Measurements from ENCODE around the gene UROC1.

The UROC1 gene

DNA sequence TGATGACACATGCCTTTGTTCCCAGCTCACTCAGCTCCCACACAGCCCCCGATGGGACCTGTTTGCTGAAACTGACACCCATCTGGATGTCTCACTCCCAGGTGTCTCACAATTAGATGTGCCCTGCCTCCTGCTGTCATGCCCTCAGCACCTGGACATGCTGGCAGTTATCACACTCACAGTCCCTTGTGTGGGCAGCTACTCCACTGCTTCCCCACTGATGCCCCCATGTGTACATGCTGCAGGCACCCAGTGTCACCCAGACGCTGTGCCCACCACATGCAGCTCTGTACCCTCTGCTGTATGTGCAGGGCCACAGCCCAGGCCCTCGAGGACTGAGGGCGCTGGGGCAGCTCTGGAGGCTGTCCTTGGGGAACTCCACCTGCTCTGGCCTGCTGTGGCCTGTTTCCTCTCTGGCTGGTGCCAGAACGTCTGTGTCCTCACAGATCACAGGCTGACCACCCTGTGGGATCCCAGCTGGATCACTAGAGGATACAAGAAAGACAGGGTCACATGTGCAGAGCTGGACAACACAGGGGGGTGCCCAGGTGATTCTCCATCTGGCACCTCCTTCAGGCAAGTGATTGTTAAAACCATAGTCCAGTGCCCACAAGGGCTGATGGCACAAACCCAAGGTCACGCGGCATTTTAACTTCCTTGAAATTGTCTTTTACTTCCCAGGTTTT lies 27.2 kb upstream of the UROC1 start:
- DNase-seq (ENCODE audit: insufficient read length) = no peak
- no peak for TF ChIP-seq TAF1 (IDR thresholded peaks at IDR 0.05; ENCODE audit: borderline replicate concordance, low read depth, low read length)
- TF ChIP-seq POLR2AphosphoS5 (IDR thresholded peaks at IDR 0.05; ENCODE audit: low read depth, low read length) = no peak
- no peak for TF ChIP-seq POLR2A (IDR thresholded peaks at IDR 0.05; ENCODE audit: low read depth, low read length)
- no peak for FAIRE-seq

DNA sequence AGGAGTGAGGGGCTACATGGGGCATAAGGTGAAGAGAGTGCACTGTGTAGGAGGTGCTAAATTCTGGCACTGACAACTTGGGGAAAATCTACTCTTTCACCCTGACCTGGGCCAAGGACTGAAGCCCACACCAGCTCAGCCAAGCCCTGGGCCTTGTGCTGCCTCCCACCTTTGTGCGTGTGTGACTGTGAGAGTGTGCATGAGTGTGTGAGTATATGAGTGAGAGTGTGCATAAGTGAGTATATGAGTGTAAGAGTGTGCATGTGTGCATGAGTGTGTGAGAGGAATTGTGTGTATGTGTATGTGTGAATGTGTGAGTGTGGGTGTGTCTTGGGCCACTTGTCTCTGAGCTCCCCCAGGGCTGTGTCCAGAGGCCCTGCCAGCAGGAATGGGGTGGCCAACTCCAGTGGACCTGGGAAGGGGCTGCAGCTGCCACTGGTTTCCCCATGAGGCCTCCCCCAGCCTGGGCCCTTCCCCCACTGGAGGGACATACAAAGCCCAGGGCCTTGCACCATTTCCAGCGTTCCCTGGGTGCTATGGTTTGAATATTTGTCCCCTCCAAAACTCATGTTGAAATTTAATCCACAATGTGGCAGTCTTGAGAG lies 26.0 kb upstream of the UROC1 start:
- TF ChIP-seq TAF1 (IDR thresholded peaks at IDR 0.05; ENCODE audit: borderline replicate concordance, low read depth, low read length) = no peak
- no peak for TF ChIP-seq POLR2A (IDR thresholded peaks at IDR 0.05; ENCODE audit: low read depth, low read length)
- TF ChIP-seq POLR2AphosphoS5 (IDR thresholded peaks at IDR 0.05; ENCODE audit: low read depth, low read length) = no peak
- no peak for DNase-seq (ENCODE audit: insufficient read length)
- no peak for FAIRE-seq

DNA sequence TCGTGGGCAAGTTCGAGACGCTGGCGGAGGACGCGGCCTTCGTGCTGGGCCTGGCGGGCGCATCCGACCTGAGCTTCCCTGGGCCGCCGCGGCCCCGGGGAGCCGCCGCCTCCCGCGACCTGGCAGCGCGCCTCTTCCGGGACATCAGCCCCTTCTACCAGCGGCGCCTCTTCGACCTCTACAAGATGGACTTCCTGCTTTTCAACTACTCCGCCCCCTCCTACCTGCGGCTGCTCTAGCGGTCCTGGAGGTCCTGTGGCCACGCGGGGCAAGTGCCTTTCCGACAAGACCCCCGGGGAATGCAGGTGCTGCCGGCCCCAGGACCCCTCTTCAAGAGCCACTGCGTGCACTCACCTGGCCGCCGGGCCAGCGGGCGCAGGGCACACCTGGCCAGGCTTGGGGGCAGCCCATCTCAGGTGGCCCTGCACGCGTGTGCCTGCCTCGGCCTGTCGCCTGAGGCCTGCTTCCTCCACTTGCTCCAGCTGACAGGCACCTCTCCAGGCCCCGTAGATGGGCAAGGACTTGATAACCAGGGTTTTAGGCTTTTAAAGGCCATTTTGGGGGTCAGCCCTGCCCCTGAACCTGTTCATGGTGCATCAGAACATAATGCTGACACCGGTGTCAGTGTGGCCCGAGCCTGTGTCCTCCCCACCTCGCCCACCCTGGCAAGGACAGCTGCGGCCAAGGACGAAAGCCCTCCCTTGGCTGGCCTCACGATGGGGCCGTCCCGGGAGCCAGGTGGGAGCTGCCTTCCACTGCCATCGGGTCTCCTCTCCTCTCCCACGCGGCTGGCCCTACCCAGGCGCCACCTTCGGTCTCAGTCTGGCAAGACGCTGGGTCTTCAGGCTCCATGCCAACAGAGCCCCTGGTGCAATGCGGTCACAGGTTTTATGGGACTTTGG lies 25.0 kb upstream of the UROC1 start:
- no peak for DNase-seq (ENCODE audit: insufficient read length)
- FAIRE-seq = no peak
- TF ChIP-seq POLR2A (IDR thresholded peaks at IDR 0.05; ENCODE audit: low read depth, low read length) (no peak), POLR2AphosphoS5 (IDR thresholded peaks at IDR 0.05; ENCODE audit: low read depth, low read length) (no peak), TAF1 (IDR thresholded peaks at IDR 0.05; ENCODE audit: borderline replicate concordance, low read depth, low read length) (no peak)

DNA sequence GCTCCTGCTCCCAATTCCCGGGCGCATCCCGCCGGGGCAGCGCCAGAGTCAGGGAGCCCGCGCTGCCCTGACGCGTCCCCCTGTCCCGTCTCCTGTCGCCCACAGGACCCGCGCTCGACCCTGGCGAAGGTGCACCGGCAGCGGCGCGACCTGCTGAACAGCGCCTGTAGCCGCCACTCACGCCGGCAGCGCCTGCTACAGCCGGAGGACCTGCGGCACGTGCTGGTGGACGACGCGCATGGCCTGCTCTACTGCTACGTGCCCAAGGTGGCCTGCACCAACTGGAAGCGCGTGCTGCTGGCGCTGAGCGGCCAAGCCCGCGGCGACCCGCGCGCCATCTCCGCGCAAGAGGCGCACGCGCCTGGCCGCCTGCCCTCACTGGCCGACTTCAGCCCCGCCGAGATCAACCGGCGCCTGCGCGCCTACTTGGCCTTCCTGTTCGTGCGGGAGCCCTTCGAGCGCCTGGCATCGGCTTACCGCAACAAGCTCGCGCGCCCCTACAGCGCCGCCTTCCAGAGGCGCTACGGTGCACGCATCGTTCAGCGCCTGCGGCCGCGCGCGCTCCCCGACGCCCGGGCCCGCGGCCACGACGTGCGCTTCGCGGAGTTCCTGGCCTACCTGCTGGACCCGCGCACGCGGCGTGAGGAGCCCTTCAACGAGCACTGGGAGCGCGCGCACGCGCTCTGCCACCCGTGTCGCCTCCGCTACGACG lies 24.2 kb upstream of the UROC1 start:
- no peak for FAIRE-seq
- TF ChIP-seq POLR2AphosphoS5 (IDR thresholded peaks at IDR 0.05; ENCODE audit: low read depth, low read length) (no peak), TAF1 (IDR thresholded peaks at IDR 0.05; ENCODE audit: borderline replicate concordance, low read depth, low read length) (no peak), POLR2A (IDR thresholded peaks at IDR 0.05; ENCODE audit: low read depth, low read length) (no peak)
- no peak for DNase-seq (ENCODE audit: insufficient read length)

DNA sequence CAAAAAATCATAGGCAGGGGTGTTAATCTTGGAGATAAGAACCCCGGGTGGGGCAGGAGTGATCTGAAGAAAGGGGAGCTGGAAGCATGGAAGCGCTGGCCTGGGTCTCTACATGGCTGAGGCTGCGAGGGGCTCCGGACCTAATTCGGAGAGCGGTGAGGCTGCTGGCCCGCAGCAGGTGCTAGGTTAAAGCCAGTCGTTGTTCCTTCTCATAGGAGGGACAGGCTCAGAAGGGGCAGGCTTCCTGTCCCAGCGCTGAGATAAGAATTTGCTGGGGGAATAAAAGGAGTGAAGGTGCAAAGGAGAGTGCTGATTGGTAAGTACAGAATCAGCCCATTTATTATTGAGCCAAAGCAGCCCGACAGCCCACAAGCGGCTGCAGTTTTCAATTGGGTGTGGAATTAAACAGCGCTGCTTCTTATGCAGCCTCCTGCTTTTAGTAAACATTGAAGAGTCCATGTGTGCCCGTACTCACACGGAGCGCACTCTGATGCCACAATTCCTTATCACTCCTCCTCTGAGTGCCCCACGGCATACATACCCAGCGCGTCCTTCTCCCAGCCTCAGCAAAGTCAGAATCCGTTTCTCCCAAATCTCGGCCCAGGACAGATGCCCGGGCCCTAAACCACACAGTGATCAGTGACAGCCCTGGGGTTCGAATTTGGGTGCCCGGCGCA lies 23.5 kb upstream of the UROC1 start:
- FAIRE-seq (no peak), DNase-seq (ENCODE audit: insufficient read length) (no peak)
- TF ChIP-seq TAF1 (IDR thresholded peaks at IDR 0.05; ENCODE audit: borderline replicate concordance, low read depth, low read length) (no peak), POLR2AphosphoS5 (IDR thresholded peaks at IDR 0.05; ENCODE audit: low read depth, low read length) (no peak), POLR2A (IDR thresholded peaks at IDR 0.05; ENCODE audit: low read depth, low read length) (no peak)

DNA sequence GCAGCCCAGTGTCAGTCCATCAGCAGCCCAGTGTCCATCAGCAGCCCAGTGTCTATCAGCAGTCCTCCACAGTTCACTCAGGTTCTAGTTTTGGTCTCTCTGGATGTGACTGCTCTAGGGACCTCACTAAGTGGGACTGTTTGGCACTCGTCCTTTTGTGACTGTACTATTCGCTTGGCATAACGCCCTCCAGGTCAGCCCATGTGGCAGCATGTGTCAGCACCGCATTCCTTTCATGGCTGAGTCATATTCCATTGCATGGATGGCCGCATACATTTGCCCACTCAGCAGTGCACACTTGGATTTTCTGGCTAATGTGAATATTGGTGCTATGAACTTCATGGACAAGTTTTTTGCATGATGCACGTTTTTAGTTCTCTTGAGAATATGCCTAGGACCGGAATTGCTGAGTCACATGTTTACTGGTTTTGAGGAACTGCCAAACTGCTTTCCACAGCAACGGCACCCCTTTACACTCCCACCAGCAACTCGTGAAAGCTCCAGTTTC lies 22.8 kb upstream of the UROC1 start:
- FAIRE-seq (no peak), DNase-seq (ENCODE audit: insufficient read length) (no peak)
- no peak for TF ChIP-seq POLR2AphosphoS5 (IDR thresholded peaks at IDR 0.05; ENCODE audit: low read depth, low read length)
- no peak for TF ChIP-seq POLR2A (IDR thresholded peaks at IDR 0.05; ENCODE audit: low read depth, low read length)
- TF ChIP-seq TAF1 (IDR thresholded peaks at IDR 0.05; ENCODE audit: borderline replicate concordance, low read depth, low read length) = no peak

DNA sequence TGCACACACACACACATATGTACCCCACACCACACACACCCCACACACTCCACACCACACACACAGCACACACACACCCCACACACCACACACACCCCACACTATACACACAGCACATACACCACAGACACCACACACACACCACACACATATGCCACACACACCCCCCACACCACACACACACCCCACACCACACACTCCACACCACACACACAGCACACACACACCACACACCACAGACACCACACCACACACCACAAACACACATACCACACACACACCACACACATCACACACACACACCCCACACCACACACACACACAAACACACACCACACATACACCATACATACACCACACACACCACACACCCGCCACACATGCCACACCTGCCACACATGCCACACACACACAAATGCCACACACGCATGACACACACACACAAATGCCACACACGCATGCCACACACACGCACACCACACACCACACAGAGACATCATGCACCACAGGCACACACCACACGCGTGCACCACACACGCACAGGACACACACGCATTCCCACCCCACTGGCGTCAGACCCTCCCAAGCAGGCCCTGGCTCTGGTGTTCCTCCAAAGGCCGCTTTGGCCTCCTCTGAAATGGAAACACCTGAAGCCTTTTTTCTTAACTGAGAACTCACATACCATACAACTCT lies 22.1 kb upstream of the UROC1 start:
- FAIRE-seq = peak; percentile 78
- DNase-seq (ENCODE audit: insufficient read length) = no peak
- no peak for TF ChIP-seq POLR2A (IDR thresholded peaks at IDR 0.05; ENCODE audit: low read depth, low read length)
- TF ChIP-seq TAF1 (IDR thresholded peaks at IDR 0.05; ENCODE audit: borderline replicate concordance, low read depth, low read length) = no peak
- no peak for TF ChIP-seq POLR2AphosphoS5 (IDR thresholded peaks at IDR 0.05; ENCODE audit: low read depth, low read length)

DNA sequence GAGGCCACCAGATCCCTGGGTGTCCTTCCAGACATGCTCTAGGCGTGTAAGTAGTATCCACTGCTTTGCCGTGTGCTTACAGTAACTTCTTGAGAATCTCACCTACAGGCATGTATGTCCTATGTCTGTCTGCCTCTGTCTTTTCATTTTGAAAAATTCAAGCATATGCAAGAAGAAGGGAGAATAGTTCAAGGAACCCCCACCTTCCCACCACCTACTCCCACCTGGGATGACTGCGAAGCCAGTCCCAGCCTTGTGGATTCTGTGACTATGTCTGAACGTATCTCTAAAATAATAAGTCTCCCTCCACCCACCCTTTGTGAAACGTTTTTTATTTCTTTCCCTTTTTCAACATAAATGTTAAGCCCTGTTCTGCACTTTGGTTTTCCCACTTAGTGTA lies 21.4 kb upstream of the UROC1 start:
- FAIRE-seq = no peak
- no peak for DNase-seq (ENCODE audit: insufficient read length)
- no peak for TF ChIP-seq POLR2A (IDR thresholded peaks at IDR 0.05; ENCODE audit: low read depth, low read length)
- TF ChIP-seq POLR2AphosphoS5 (IDR thresholded peaks at IDR 0.05; ENCODE audit: low read depth, low read length) = no peak
- TF ChIP-seq TAF1 (IDR thresholded peaks at IDR 0.05; ENCODE audit: borderline replicate concordance, low read depth, low read length) = no peak

DNA sequence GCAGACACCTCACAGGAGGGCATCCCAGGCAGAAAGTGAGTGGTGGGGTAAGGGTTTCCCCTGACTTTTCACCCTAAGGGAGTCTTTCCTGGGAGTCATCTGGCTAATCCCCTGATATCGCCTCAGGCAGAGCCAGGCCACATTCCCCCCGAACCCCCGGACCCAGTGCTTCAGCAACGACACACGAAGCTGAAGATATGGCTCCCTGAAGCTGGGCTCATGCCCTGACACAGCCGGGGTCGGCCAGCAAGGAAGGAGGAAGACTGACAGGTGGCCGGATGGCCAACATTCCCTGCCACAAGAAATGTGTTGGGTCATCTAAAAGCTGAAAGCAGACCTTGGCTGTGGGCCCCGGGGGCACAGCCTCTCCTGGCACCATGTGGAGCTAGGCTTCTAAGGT lies 20.7 kb upstream of the UROC1 start:
- DNase-seq (ENCODE audit: insufficient read length) (no peak), FAIRE-seq (no peak)
- no peak for TF ChIP-seq POLR2A (IDR thresholded peaks at IDR 0.05; ENCODE audit: low read depth, low read length)
- TF ChIP-seq POLR2AphosphoS5 (IDR thresholded peaks at IDR 0.05; ENCODE audit: low read depth, low read length) = no peak
- no peak for TF ChIP-seq TAF1 (IDR thresholded peaks at IDR 0.05; ENCODE audit: borderline replicate concordance, low read depth, low read length)

DNA sequence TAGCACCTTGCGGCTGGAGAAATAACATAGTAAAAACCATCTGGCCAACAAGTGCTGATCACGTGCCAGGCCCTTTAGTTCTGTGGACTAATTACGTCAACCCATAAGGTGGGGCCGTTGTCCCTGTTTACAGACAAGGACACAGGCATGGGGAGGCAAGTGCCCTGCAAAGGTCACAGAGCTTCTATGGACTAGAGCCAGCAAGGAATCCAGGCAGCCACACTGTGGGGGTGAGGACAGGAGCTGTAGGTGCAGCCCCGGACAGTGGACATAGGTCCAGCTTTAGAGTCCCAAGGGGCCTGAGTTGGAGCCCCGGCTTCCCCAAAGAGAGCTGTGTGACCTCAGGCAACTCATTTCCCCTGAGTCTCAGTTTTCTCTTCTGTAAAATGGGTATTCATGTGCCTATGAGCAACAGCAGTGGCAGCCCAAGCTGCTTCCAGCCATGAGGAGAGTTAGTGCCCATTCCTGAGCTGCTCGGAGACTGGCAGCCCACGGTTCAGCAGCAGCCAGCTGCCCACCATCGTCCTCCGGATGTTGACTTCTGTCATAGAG lies 20.2 kb upstream of the UROC1 start:
- DNase-seq (ENCODE audit: insufficient read length) (no peak), FAIRE-seq (no peak)

More for the DNA sequence above, 20.2 kb upstream of the UROC1 start:
- TF ChIP-seq POLR2A (IDR thresholded peaks at IDR 0.05; ENCODE audit: low read depth, low read length) = no peak
- TF ChIP-seq TAF1 (IDR thresholded peaks at IDR 0.05; ENCODE audit: borderline replicate concordance, low read depth, low read length) = no peak
- no peak for TF ChIP-seq POLR2AphosphoS5 (IDR thresholded peaks at IDR 0.05; ENCODE audit: low read depth, low read length)
